Thyroid gland (tissue), 4 donors: ENCODE data around the gene SNX24. TPM values are rescaled to one million over a fixed set of nuclear protein-coding genes. Genes with fewer than 3 reads are reported as not detected.
A peak's percentile ranks its signal among the peaks of the same experiment; 100 is the strongest.

Source experiments
- DNase-seq, 2 donors: peaks; one replicate each; pipeline ENCODE4 v3.0.0-alpha.2; 2019
- H3K27ac ChIP-seq, 3 donors: fragments of 200-600 bp; sonication (generic); 1 replicate in 2 of 3; 2 replicates in 1 of 3; pipeline ENCODE4 v1.5.1; 2016 to 2019; ENCODE audit warnings: mild to moderate bottlenecking in 1 of 3, moderate library complexity in 1 of 3
- H3K27me3 ChIP-seq: fragments of 200-600 bp; sonication (generic); one replicate; pipeline ENCODE4 v1.5.1; 2019
- H3K36me3 ChIP-seq, 2 donors: fragments of 200-600 bp; sonication (generic); one replicate each; pipeline ENCODE4 v1.5.1; 2016 to 2019
- H3K4me1 ChIP-seq, 2 donors: fragments of 200-600 bp; sonication (generic); one replicate each; pipeline ENCODE4 v1.5.1; 2017 to 2019
- H3K4me3 ChIP-seq, 3 donors: fragments of 200-600 bp; sonication (generic); replicated peaks in 1 of 3; 1 replicate in 2 of 3; 2 replicates in 1 of 3; pipeline ENCODE4 v1.5.1; 2016; ENCODE audit warnings: mild to moderate bottlenecking in 1 of 3
- H3K9me3 ChIP-seq: fragments of 200-600 bp; sonication (generic); one replicate; pipeline ENCODE4 v1.5.1; 2017
- CTCF ChIP-seq, 6 experiments: fragments of 200-600 bp in 3 of 6; fragments of 450-650 bp in 3 of 6; sonication (generic) in 3 of 6; IDR thresholded peaks; one replicate each; pipeline ENCODE4 v1.5.1; 2016 to 2019; ENCODE audit warnings: antibody characterized with exemption in 6 of 6, mild to moderate bottlenecking in 2 of 6, inconsistent platforms in 1 of 6, moderate library complexity in 1 of 6
- POLR2A ChIP-seq, 2 donors: fragments of 450-650 bp; IDR thresholded peaks; one replicate each; pipeline ENCODE4 v1.6.1; 2017; ENCODE audit warnings: antibody characterized with exemption in 2 of 2, mild to moderate bottlenecking in 2 of 2, moderate library complexity in 1 of 2
- WGBS, 2 donors: methylation state at CpG; one replicate each; pipeline ENCODE4 v1.1.5; 2017; 5-methylcytosine and 5-hydroxymethylcytosine counted together
- intact Hi-C: fragments of 100-400 bp; cut with DNase I; formaldehyde crosslinking; loops from one replicate; pipeline ENCODE4 v1.15.1; 2023
- total RNA-seq, 4 donors: library from RNA; depleted of rRNA; stranded (reverse); fragments of >200 nt; gene quantifications; one replicate each; pipeline ENCODE4 v1.2.3, GENCODE V29; 2016

Gene SNX24
- total RNA-seq, 4 donors from 2014 or later: 17.1 to 39.7 (median 33.1) TPM

- Histone ChIP-seq H3K4me3 (no peak overlapping the region), H3K27ac (peak overlapping the region; percentile 83 to 88 (median 84)), H3K9me3 (no peaks in the 10 kb centered on the region), H3K27me3 (no peaks in the 10 kb centered on the region), H3K4me1 (peaks cover 18% of the 10 kb centered on the region in 2 donors), H3K36me3 (no peaks in the 10 kb centered on the region)
- intact Hi-C loops: no loop called here
- 27 to 39% methylated on average over 6 of the region's 6 CpGs for WGBS, 2 donors
- no peak for TF ChIP-seq POLR2A (IDR thresholded peaks at IDR 0.05)
- TF ChIP-seq CTCF (IDR thresholded peaks at IDR 0.05): no peak
- peak; percentile 81 to 83 for DNase-seq
These were observed 161.8 kb downstream of the SNX24 start for GRCh38 chr5:123007182-123007581.

DNA sequence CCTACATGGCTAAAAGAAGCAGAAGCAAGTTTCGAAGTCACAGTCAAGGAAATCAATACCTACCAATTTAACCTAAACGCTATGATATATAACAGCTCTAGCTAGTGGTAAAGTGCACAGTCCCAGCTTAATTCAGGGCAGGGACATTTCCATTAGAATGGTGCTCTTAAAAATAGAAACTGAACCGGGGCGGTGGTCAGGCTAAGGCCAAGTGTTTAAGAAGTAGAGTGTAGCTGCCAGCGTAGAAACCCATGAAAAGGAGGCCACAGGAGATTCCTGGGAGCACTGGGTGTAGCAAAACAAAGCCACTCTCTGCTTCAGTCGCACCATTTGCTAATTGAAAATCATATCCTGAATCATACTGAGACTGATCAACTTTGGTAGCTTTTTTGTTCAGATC lies 162.3 kb downstream of the SNX24 start:
- peaks cover 18% of the 10 kb centered on the region in 2 donors for H3K4me1 ChIP-seq
- no peaks in the 10 kb centered on the region for H3K27me3 ChIP-seq
- TF ChIP-seq CTCF (IDR thresholded peaks at IDR 0.05) (no peak), POLR2A (IDR thresholded peaks at IDR 0.05) (no peak)
- H3K36me3 ChIP-seq: no peaks in the 10 kb centered on the region
- intact Hi-C loops: no loop called here
- DNase-seq: peak; percentile 56 to 60
- H3K27ac ChIP-seq: peak overlapping the region; percentile 83 to 88 (median 84)
- no peaks in the 10 kb centered on the region for H3K9me3 ChIP-seq
- 54 to 56% methylated on average over 6 of the region's 6 CpGs for WGBS, 2 donors
- H3K4me3 ChIP-seq: no peak overlapping the region

GRCh38 chr5:123012321-123012720 lies 166.9 kb downstream of the SNX24 start:
- DNase-seq: no peak
- TF ChIP-seq CTCF (IDR thresholded peaks at IDR 0.05): no peak
- no peak for TF ChIP-seq POLR2A (IDR thresholded peaks at IDR 0.05)
- intact Hi-C loops: no loop called here
- 93 to 96% methylated on average over 1 of the region's 1 CpG for WGBS, 2 donors
- Histone ChIP-seq H3K9me3 (no peaks in the 10 kb centered on the region), H3K4me1 (peaks cover 9 to 10% of the 10 kb centered on the region in 2 donors), H3K4me3 (no peak overlapping the region), H3K27ac (no peak overlapping the region), H3K27me3 (no peaks in the 10 kb centered on the region), H3K36me3 (no peaks in the 10 kb centered on the region)

DNA sequence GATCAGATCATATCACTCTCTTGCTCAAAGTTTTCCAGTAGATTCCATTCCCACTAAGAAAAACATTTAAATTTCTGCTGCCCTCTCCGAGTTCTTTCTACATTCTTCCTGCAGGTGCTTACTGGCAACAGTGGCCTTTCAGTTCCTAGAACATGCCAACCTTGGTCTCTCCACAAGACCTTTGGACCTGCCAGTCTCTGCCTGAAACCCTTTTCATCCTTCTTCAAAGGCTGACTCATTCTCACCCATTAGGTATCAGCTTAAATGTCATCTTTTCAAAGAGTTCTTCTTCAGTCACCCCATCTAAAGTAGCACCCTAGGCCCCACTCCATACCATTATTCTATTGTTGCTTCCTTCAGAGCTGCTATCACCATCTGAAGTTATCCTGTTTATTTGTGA lies 169.3 kb downstream of the SNX24 start:
- no peaks in the 10 kb centered on the region for H3K36me3 ChIP-seq
- H3K27ac ChIP-seq: no peak overlapping the region
- intact Hi-C loops: no loop called here
- no peaks in the 10 kb centered on the region for H3K9me3 ChIP-seq
- TF ChIP-seq POLR2A (IDR thresholded peaks at IDR 0.05) (no peak), CTCF (IDR thresholded peaks at IDR 0.05) (no peak)
- H3K4me3 ChIP-seq: no peak overlapping the region
- H3K27me3 ChIP-seq: no peaks in the 10 kb centered on the region
- no peaks in the 10 kb centered on the region for H3K4me1 ChIP-seq
- DNase-seq: no peak
- 94 to 98% methylated on average over 1 of the region's 1 CpG for WGBS, 2 donors

DNA sequence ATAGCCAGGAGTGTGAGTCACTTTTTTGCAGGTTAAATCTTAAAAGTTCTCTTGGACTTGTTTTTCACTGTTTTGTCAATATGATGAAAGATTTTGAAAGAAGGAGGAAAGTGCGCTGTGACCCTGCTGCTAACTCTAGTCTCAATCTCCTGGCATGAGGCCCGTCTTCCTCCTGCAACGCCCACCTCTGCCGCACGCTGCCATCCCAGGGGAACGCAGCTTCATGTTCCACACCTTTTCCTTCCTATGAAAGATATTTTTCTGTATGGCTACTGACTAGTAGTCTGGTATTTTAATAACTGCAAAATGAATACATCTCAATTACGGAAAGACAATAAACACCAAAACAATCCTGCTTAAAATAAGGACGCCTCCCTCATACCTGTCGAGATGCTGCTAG lies 182.8 kb downstream of the SNX24 start:
- Histone ChIP-seq H3K4me1 (no peaks in the 10 kb centered on the region), H3K27ac (no peak overlapping the region), H3K9me3 (no peaks in the 10 kb centered on the region), H3K36me3 (peaks cover 36 to 40% of the 10 kb centered on the region in 2 donors), H3K4me3 (no peak overlapping the region), H3K27me3 (no peaks in the 10 kb centered on the region)
- 70 to 80% methylated on average over 9 of the region's 9 CpGs for WGBS, 2 donors
- intact Hi-C loops: no loop called here
- TF ChIP-seq CTCF (IDR thresholded peaks at IDR 0.05) (no peak), POLR2A (IDR thresholded peaks at IDR 0.05) (no peak)
- no peak for DNase-seq
